Trophoblast cell (in vitro differentiated cells and primary cell): Measurements from ENCODE around the gene SNAPC2.

ENCODE experiments used
- DNase-seq, 2 donors: peaks; one replicate each; pipeline ENCODE4 v3.0.0-alpha.2; 2016
- H2AFZ ChIP-seq: 2 replicates; pipeline ENCODE4 v1.6.1; 2013; ENCODE audit warnings: low read length, moderate library complexity, mild to moderate bottlenecking; ENCODE audit not compliant: insufficient read depth, poor library complexity
- H2AK5ac ChIP-seq: 2 replicates; pipeline ENCODE4 v1.6.1; 2013; ENCODE audit warnings: mild to moderate bottlenecking, low read length
- H2BK120ac ChIP-seq: 2 replicates; pipeline ENCODE4 v1.6.1; 2013; ENCODE audit warnings: low read length, mild to moderate bottlenecking, moderate library complexity; ENCODE audit not compliant: insufficient read depth, poor library complexity
- H2BK12ac ChIP-seq: 2 replicates; pipeline ENCODE4 v1.6.1; 2013; ENCODE audit warnings: mild to moderate bottlenecking, low read length, moderate library complexity
- H2BK5ac ChIP-seq: 2 replicates; pipeline ENCODE4 v1.6.1; 2013; ENCODE audit warnings: low read length, low read depth, moderate library complexity, mild to moderate bottlenecking; ENCODE audit not compliant: poor library complexity
- H3K14ac ChIP-seq: 2 replicates; pipeline ENCODE4 v1.6.1; 2013; ENCODE audit warnings: mild to moderate bottlenecking, low read length
- H3K18ac ChIP-seq: 2 replicates; pipeline ENCODE4 v1.6.1; 2013; ENCODE audit warnings: mild to moderate bottlenecking, low read length
- H3K23ac ChIP-seq: 2 replicates; pipeline ENCODE4 v1.6.1; 2013; ENCODE audit warnings: low read length
- H3K27ac ChIP-seq: 2 replicates; pipeline ENCODE4 v1.5.1; 2013; ENCODE audit warnings: low read depth, mild to moderate bottlenecking, inconsistent platforms, low read length, moderate library complexity
- H3K27me3 ChIP-seq: 2 replicates; pipeline ENCODE4 v1.6.1; 2013; ENCODE audit warnings: inconsistent platforms, mild to moderate bottlenecking, low read length, moderate library complexity; ENCODE audit not compliant: insufficient read depth
- H3K36me3 ChIP-seq, 2 experiments: 1 replicate in 1 of 2; 2 replicates in 1 of 2; pipeline ENCODE4 v1.6.1; 2013; ENCODE audit warnings: low read length in 2 of 2, mild to moderate bottlenecking in 2 of 2, moderate library complexity in 1 of 2; ENCODE audit not compliant: insufficient read depth in 2 of 2, control insufficient read depth in 1 of 2
- H3K4ac ChIP-seq: 2 replicates; pipeline ENCODE4 v1.6.1; 2013; ENCODE audit warnings: low read depth, mild to moderate bottlenecking, low read length, moderate library complexity
- H3K4me1 ChIP-seq, 2 experiments: 1 replicate in 1 of 2; 2 replicates in 1 of 2; pipeline ENCODE4 v1.6.1; 2013; ENCODE audit warnings: low read length in 2 of 2, mild to moderate bottlenecking in 2 of 2, moderate library complexity in 1 of 2; ENCODE audit not compliant: insufficient read depth in 2 of 2, control insufficient read depth in 1 of 2
- H3K4me2 ChIP-seq: 2 replicates; pipeline ENCODE4 v1.6.1; 2013; ENCODE audit warnings: inconsistent platforms, mild to moderate bottlenecking, low read length, moderate library complexity
- H3K4me3 ChIP-seq: 2 replicates; pipeline ENCODE4 v1.5.1; 2013; ENCODE audit warnings: mild to moderate bottlenecking, low read depth, low read length, inconsistent platforms
- H3K79me1 ChIP-seq: one replicate; pipeline ENCODE4 v1.6.1; 2013; ENCODE audit warnings: low read length
- H3K79me2 ChIP-seq: 2 replicates; pipeline ENCODE4 v1.6.1; 2013; ENCODE audit warnings: low read length, mild to moderate bottlenecking; ENCODE audit not compliant: control insufficient read depth, insufficient read depth, poor library complexity
- H3K9ac ChIP-seq: 2 replicates; pipeline ENCODE4 v1.6.1; 2013; ENCODE audit warnings: mild to moderate bottlenecking, low read length
- H3K9me3 ChIP-seq: 2 replicates; pipeline ENCODE4 v1.6.1; 2013; ENCODE audit warnings: low read depth, mild to moderate bottlenecking, control low read depth, inconsistent platforms, low read length; ENCODE audit not compliant: insufficient read depth
- H4K12ac ChIP-seq: 2 replicates; pipeline ENCODE4 v1.6.1; 2013; ENCODE audit warnings: low read depth, mild to moderate bottlenecking, low read length, moderate library complexity
- H4K8ac ChIP-seq: 2 replicates; pipeline ENCODE4 v1.6.1; 2013; ENCODE audit warnings: low read depth, mild to moderate bottlenecking, low read length, moderate library complexity
- H4K91ac ChIP-seq: one replicate; pipeline ENCODE4 v1.6.1; 2013; ENCODE audit warnings: low read depth, mild to moderate bottlenecking, low read length, moderate library complexity
- WGBS: extraction: QIAGEN DNeasy Blood & Tissue Kit; methylation state at CpG from one replicate; pipeline ENCODE4 v1.1.7; 2013; ENCODE audit warnings: missing lambda C conversion rate; ENCODE audit not compliant: insufficient read length, insufficient coverage; ENCODE audit errors: extremely low coverage; 5-methylcytosine and 5-hydroxymethylcytosine counted together

SNAPC2 gene

DNA sequence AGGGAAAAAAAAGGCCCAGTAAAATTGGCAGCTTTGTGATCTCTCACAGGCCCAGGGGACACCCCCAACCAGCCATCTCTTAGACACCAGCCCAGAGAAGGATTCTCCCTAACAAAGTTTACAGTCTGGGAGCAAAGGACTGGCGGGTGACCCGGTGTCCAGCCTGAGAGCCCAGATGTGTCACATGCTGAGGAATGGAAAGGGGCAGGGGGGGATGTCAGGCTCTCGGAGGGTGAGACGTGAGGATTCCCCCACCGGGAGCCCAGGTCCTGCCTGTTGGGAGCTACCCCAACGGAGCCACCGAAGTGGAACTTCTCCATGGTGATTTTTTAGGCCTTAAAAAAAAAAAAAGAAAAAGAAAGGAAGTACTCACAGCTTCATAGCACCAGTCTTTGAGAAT lies 10.6 kb downstream of the SNAPC2 start:
- Histone ChIP-seq H4K91ac (no peak overlapping the region), H3K79me1 (peaks cover 2% of the 10 kb centered on the region), H3K14ac (no peak overlapping the region), H2AK5ac (no peak overlapping the region), H3K4me2 (no peak overlapping the region), H4K12ac (no peak overlapping the region), H3K18ac (no peak overlapping the region), H2AFZ (no peak overlapping the region), H4K8ac (no peak overlapping the region), H3K36me3 (peaks cover 55 to 59% of the 10 kb centered on the region in 2 experiments), H2BK120ac (no peak overlapping the region), H3K27ac (no peak overlapping the region), H3K4me3 (no peak overlapping the region), H3K9me3 (no peaks in the 10 kb centered on the region), H3K4me1 (peaks cover 8 to 11% of the 10 kb centered on the region in 2 experiments), H3K23ac (no peak overlapping the region), H3K27me3 (no peaks in the 10 kb centered on the region), H2BK5ac (no peak overlapping the region), H2BK12ac (no peak overlapping the region), H3K4ac (no peak overlapping the region), H3K9ac (no peak overlapping the region), H3K79me2 (no peaks in the 10 kb centered on the region)
- no CpG with 5 or more reads among the region's 7 CpGs for WGBS
- DNase-seq, result no peak

- Histone ChIP-seq H3K4me3 (no peak overlapping the region), H3K36me3 (peaks cover 59 to 65% of the 10 kb centered on the region in 2 experiments), H3K4me1 (peaks cover 5 to 8% of the 10 kb centered on the region in 2 experiments), H4K91ac (no peak overlapping the region), H2AFZ (no peak overlapping the region), H3K27me3 (no peaks in the 10 kb centered on the region), H4K12ac (no peak overlapping the region), H3K23ac (no peak overlapping the region), H3K9me3 (no peaks in the 10 kb centered on the region), H3K9ac (no peak overlapping the region), H2BK5ac (no peak overlapping the region), H3K79me2 (no peaks in the 10 kb centered on the region), H2AK5ac (no peak overlapping the region), H2BK120ac (no peak overlapping the region), H4K8ac (no peak overlapping the region), H3K4me2 (no peak overlapping the region), H3K27ac (no peak overlapping the region), H3K14ac (no peak overlapping the region), H2BK12ac (no peak overlapping the region), H3K18ac (no peak overlapping the region), H3K79me1 (no peaks in the 10 kb centered on the region), H3K4ac (no peak overlapping the region)
- DNase-seq, result no peak
- no CpG with 5 or more reads among the region's 36 CpGs for WGBS
Observed at GRCh38 chr19:7931221-7932061, 11.3 kb downstream of the SNAPC2 start.

DNA sequence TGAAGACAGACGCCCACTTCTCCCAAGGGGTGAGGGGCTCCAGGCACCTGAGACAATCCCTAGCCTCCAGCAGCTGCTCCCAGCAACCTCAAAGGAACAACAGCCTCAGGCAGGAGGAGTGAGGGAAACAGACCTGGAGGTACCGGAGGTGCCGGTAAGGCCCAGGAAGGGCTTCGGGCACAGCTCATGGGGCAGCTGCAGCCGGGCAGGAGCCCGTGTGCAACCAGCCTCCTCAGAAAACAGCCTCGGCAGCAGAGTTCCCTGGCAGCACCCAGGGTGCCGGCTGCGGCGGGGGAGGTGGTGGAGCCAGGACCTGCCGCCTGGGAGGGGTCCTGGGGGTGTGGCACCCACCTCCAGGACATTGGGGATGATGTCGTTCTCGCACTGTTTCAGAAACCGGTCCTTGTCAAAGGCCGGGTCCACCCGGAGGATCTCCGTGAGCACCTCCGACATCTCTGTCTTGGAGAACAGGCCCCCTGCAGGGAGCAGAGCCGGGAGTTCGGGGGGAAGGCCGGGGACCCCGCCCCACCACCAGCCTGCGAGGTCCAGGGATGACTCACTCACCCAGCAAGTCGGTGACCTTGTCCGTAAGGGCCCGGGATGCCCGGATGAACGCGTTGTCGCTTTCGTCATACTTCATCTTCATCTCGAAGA lies 12.3 kb downstream of the SNAPC2 start:
- no peak overlapping the region for H2BK5ac ChIP-seq
- H3K4me1 ChIP-seq, result peaks cover 5 to 7% of the 10 kb centered on the region in 2 experiments
- H3K4ac ChIP-seq, result no peak overlapping the region
- H3K18ac ChIP-seq, result no peak overlapping the region
- no peak overlapping the region for H2BK12ac ChIP-seq
- H3K9ac ChIP-seq, result no peak overlapping the region
- no peak overlapping the region for H2BK120ac ChIP-seq
- H3K4me3 ChIP-seq, result no peak overlapping the region
- no peak overlapping the region for H4K91ac ChIP-seq
- no peak overlapping the region for H4K12ac ChIP-seq
- H3K27ac ChIP-seq, result no peak overlapping the region
- H3K27me3 ChIP-seq, result no peaks in the 10 kb centered on the region
- no peak overlapping the region for H3K23ac ChIP-seq
- H2AK5ac ChIP-seq, result no peak overlapping the region
- no peak overlapping the region for H3K14ac ChIP-seq
- no peak overlapping the region for H2AFZ ChIP-seq
- no peaks in the 10 kb centered on the region for H3K9me3 ChIP-seq
- no peak overlapping the region for H4K8ac ChIP-seq
- no CpG with 5 or more reads among the region's 32 CpGs for WGBS
- H3K36me3 ChIP-seq, result peaks cover 64 to 69% of the 10 kb centered on the region in 2 experiments
- H3K4me2 ChIP-seq, result no peak overlapping the region
- DNase-seq, result no peak
- H3K79me2 ChIP-seq, result no peaks in the 10 kb centered on the region
- no peaks in the 10 kb centered on the region for H3K79me1 ChIP-seq

DNA sequence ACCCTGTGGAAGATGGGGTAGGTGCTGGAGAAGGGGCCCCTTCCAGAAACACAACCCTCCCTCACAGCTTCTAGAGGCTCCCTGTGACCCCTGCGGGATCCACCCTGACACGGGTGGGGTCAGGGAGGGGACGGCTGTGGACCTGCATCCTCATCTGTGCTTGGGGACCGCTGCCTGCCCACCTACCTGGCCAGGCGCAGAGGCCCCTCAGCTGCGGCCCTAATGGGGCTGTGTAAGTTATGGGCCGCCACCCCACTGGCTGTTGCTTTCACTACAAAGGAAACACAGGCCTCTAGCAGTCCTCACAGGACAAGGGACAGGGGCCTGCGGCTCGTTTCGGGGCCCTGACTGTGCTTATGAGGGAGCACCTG lies 12.8 kb downstream of the SNAPC2 start:
- no peak overlapping the region for H3K4me3 ChIP-seq
- peaks cover 68 to 74% of the 10 kb centered on the region in 2 experiments for H3K36me3 ChIP-seq
- H2BK5ac ChIP-seq, result no peak overlapping the region
- no peaks in the 10 kb centered on the region for H3K79me2 ChIP-seq
- no peak overlapping the region for H3K14ac ChIP-seq
- H2BK120ac ChIP-seq, result no peak overlapping the region
- H3K4me1 ChIP-seq, result peaks cover 5 to 7% of the 10 kb centered on the region in 2 experiments
- H3K27ac ChIP-seq, result no peak overlapping the region
- no peak overlapping the region for H4K91ac ChIP-seq
- H3K18ac ChIP-seq, result no peak overlapping the region
- no peak overlapping the region for H2BK12ac ChIP-seq
- no peak overlapping the region for H3K9ac ChIP-seq
- H4K12ac ChIP-seq, result no peak overlapping the region
- no peak overlapping the region for H2AK5ac ChIP-seq
- DNase-seq, result no peak
- H3K4me2 ChIP-seq, result no peak overlapping the region
- H2AFZ ChIP-seq, result no peak overlapping the region
- H3K79me1 ChIP-seq, result no peaks in the 10 kb centered on the region
- no peaks in the 10 kb centered on the region for H3K27me3 ChIP-seq
- WGBS, result no CpG with 5 or more reads among the region's 10 CpGs
- no peak overlapping the region for H3K4ac ChIP-seq
- no peaks in the 10 kb centered on the region for H3K9me3 ChIP-seq
- H4K8ac ChIP-seq, result no peak overlapping the region
- H3K23ac ChIP-seq, result no peak overlapping the region
